Activated CD4-positive, alpha-beta T cell treated with anti-CD3 and anti-CD28 coated beads, Interleukin-2, amount 10 ng/mL, durations not matched to agents 24 days and 14 days (primary cell): ENCODE results near the gene PRAMEF4. TPM values are rescaled to one million over a fixed set of nuclear protein-coding genes. Genes with fewer than 3 reads are reported as not detected.
"Not testable (repeated sequence)": the region's sequence is repeated elsewhere in the genome, so short reads cannot be mapped to it uniquely, and the experiment has no call there.

Source experiments
- DNase-seq: peaks from one replicate; pipeline ENCODE4 v3.0.0; 2022
- H3K27ac Mint-ChIP-seq: one replicate; pipeline ENCODE4 v1.8.0; 2022; ENCODE audit warnings: mild to moderate bottlenecking, mixed read lengths
- H3K27me3 Mint-ChIP-seq: one replicate; pipeline ENCODE4 v1.8.0; 2022; ENCODE audit warnings: mixed read lengths
- H3K36me3 Mint-ChIP-seq: one replicate; pipeline ENCODE4 v1.8.0; 2022; ENCODE audit warnings: low read depth, mild to moderate bottlenecking, mixed read lengths
- H3K4me1 Mint-ChIP-seq: one replicate; pipeline ENCODE4 v1.8.0; 2021; ENCODE audit warnings: mixed read lengths
- H3K4me3 Mint-ChIP-seq: one replicate; pipeline ENCODE4 v1.8.0; 2022; ENCODE audit warnings: mild to moderate bottlenecking, moderate library complexity, mixed read lengths
- H3K9me3 Mint-ChIP-seq: one replicate; pipeline ENCODE4 v1.8.0; 2021; ENCODE audit warnings: mixed read lengths
- intact Hi-C: fragments of 100-400 bp; cut with micrococcal nuclease; formaldehyde crosslinking; loops from one replicate; pipeline ENCODE4 v1.15.1; 2023
- total RNA-seq: library from RNA; stranded (reverse); gene quantifications from 2 replicates; pipeline ENCODE4 v1.2.3, GENCODE V29; 2022

PRAMEF4 gene
- total RNA-seq, result not detected in 2 replicates

DNA sequence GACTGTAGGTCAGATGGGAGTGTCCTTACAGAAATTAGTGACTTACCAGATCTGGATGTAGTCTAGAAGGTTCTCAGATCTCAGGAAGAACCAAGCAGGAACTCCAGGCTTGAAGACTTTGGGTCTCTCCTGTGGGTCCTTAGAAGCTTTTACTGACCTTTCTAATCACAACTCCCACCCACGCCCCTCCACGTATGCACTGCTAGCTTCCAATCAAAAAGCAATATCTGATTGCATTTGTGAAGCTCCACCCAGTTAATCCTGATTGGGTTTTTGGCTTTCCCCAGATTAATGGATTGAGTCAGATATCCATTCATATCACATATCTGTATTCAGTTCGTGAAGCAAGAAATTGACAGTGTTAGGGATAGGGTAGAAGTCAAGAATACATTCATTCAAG, at the start of gene PRAMEF4:
Gene PRAMEF4 (minus strand): TSS at position 101 of the 400 bp plus-strand sequence. CDS start 2,807 bp downstream, outside the sequence.
- H3K9me3 Mint-ChIP-seq, H3K4me1 Mint-ChIP-seq, H3K27ac Mint-ChIP-seq, DNase-seq, intact Hi-C loops, H3K36me3 Mint-ChIP-seq, H3K27me3 Mint-ChIP-seq, H3K4me3 Mint-ChIP-seq: not testable (repeated sequence)

DNA sequence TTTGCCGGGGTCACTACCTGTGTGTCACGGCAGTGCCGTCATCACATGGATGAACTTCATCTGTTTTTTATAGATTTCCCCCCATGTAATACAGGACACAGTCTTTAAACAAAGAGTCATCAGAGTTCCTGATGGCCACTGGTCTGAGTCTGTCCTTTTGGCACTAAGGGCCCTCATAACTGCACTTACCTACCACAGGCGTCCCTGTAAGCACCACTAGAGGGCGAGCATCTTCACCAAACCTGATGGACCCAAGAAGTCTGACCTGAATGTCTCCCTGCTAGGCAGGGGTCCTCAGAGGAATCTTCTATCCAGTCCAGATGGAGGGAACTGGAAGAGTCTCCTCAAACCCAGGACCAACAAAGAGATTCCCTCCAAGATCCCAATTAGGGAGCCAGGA, 38.4 kb upstream of the PRAMEF4 start:
- H3K27ac Mint-ChIP-seq, H3K9me3 Mint-ChIP-seq, H3K27me3 Mint-ChIP-seq, DNase-seq, intact Hi-C loops, H3K4me3 Mint-ChIP-seq, H3K4me1 Mint-ChIP-seq, H3K36me3 Mint-ChIP-seq: not testable (repeated sequence)

DNA sequence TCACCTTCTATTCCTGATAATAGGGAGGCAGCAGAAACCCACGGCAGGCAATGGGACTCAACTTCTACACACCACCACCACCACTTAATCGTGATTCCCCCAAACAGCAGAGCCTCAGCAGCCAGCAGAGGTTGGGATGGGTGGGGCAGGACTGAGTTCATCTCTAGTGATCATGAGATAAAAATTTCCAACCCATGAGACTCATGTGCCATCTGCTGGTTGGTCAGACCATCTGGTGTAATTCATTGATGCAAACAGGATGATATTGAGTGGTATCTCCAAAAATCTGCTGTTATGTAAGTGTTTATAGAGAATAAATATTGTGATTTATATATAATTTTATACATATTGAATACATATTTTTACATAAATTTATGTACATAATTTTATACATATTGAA, 35.7 kb upstream of the PRAMEF4 start:
- H3K27me3 Mint-ChIP-seq, H3K27ac Mint-ChIP-seq, H3K9me3 Mint-ChIP-seq, DNase-seq, H3K36me3 Mint-ChIP-seq, H3K4me3 Mint-ChIP-seq, H3K4me1 Mint-ChIP-seq, intact Hi-C loops: not testable (repeated sequence)

DNA sequence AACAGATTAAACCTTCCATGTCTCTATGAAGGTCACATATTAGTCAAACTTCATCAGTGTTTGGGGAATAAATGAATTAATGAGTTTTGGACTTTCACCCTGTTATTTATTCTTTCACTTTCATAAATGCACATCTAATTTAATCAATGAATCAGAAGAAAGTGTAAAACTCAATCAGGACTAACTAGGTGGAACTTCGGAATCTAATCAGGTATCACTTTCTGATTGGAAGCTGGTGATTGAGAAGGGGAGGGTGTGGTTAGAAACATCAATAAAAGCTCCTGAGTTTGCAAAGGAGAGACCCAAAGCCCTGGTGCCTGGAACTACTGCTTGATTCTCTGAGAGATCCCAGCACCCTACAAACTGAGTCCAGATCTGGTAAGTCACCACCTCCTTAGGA, 30.3 kb upstream of the PRAMEF4 start, which contains the start of gene PRAMEF7:
Gene PRAMEF7 (plus strand): TSS at position 301 of the 400 bp plus-strand sequence. CDS start 1,083 bp downstream, outside the sequence.
- intact Hi-C loops, H3K9me3 Mint-ChIP-seq, H3K27ac Mint-ChIP-seq, DNase-seq, H3K36me3 Mint-ChIP-seq, H3K4me1 Mint-ChIP-seq, H3K27me3 Mint-ChIP-seq, H3K4me3 Mint-ChIP-seq: not testable (repeated sequence)

DNA sequence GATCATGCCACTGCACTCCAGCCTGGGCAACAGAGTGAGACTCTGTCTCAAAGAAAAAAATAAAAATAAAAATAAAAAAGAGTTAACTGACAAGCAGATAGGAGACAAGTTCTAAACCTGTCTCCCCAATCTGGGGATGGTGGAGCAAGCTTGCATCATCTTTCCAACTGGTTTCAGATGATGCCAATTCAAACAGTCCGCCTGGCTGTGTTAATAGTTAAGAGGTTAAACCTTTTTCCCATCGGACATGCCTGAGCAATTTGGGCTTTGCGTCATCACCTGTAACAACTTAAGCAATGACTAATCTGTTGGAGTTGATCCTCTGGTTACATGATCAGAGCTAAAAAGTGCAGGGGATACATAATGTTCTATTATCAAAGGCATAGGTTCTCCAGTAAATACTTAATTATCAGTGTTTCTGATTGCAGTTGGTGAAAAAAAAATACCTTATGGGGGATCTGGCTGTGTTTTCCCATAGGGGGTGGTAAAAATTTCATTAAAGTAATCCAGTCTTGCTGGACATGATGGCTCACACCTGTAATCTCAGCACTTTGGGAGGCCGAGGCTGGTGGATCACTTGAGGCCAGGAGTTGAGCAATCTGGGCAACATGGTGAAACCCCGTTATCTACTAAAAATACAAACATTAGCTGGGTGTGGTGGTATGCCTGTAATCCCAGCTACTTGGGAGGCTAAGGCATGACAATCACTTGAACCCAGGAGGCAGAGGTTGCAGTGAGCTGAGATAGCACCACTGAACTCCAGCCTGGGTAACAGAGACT, 18.0 kb upstream of the PRAMEF4 start:
- H3K27ac Mint-ChIP-seq, H3K36me3 Mint-ChIP-seq, H3K4me1 Mint-ChIP-seq, H3K27me3 Mint-ChIP-seq, H3K9me3 Mint-ChIP-seq, H3K4me3 Mint-ChIP-seq, DNase-seq, intact Hi-C loops: not testable (repeated sequence)

DNA sequence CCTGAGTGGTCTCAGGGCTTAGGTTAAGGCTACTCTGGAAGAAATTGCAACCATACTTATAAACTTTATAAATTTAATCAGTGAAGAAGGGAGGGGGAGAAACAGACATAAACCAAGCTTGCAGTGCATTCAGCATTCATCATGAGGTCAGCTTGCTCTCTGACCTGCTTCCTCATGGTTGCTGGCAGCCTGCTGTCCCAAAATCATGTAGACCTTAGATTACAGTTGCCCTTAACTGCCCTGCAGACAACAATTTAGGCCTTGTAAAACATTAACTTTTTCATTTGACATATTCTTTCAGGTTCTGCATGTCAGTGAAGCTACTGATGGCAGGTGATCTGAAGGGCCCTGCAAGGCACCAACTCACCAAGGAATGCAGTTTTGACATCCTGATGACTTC, 13.2 kb upstream of the PRAMEF4 start:
- intact Hi-C loops, H3K36me3 Mint-ChIP-seq, H3K4me1 Mint-ChIP-seq, DNase-seq, H3K4me3 Mint-ChIP-seq, H3K27me3 Mint-ChIP-seq, H3K9me3 Mint-ChIP-seq, H3K27ac Mint-ChIP-seq: not testable (repeated sequence)

DNA sequence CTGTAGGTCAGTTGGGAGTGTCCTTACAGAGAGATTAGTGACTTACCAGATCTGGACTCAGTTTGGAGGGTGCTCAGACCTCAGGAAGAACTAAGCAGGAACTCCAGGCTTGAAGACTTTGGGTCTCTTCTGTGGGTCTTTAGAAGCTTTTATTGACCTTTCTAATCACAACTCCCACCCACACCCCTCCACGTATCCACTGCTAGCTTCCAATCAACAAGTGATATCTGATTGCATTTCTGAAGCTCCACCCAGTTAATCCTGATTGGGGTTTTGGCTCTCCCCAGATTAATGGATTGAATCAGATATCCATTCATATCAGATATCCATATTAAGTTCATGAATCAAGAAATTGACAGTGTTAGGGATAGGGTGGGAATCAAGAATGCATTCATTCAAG, 12.2 kb upstream of the PRAMEF4 start, which contains the start of gene PRAMEF10:
Gene PRAMEF10 (minus strand): TSS at position 101 of the 400 bp plus-strand sequence. CDS start 2,423 bp downstream, outside the sequence.
- intact Hi-C loops, H3K27ac Mint-ChIP-seq: not testable (repeated sequence)

GRCh38 chr1:12878453-12878852, 7.5 kb downstream of the PRAMEF4 start:
- H3K27ac Mint-ChIP-seq, H3K36me3 Mint-ChIP-seq, H3K4me1 Mint-ChIP-seq, DNase-seq, intact Hi-C loops, H3K9me3 Mint-ChIP-seq, H3K27me3 Mint-ChIP-seq, H3K4me3 Mint-ChIP-seq: not testable (repeated sequence)

More for the DNA sequence above, 12.2 kb upstream of the PRAMEF4 start, which contains the start of gene PRAMEF10:
- H3K4me3 Mint-ChIP-seq, H3K9me3 Mint-ChIP-seq, H3K27me3 Mint-ChIP-seq, H3K4me1 Mint-ChIP-seq, DNase-seq, H3K36me3 Mint-ChIP-seq: not testable (repeated sequence)

DNA sequence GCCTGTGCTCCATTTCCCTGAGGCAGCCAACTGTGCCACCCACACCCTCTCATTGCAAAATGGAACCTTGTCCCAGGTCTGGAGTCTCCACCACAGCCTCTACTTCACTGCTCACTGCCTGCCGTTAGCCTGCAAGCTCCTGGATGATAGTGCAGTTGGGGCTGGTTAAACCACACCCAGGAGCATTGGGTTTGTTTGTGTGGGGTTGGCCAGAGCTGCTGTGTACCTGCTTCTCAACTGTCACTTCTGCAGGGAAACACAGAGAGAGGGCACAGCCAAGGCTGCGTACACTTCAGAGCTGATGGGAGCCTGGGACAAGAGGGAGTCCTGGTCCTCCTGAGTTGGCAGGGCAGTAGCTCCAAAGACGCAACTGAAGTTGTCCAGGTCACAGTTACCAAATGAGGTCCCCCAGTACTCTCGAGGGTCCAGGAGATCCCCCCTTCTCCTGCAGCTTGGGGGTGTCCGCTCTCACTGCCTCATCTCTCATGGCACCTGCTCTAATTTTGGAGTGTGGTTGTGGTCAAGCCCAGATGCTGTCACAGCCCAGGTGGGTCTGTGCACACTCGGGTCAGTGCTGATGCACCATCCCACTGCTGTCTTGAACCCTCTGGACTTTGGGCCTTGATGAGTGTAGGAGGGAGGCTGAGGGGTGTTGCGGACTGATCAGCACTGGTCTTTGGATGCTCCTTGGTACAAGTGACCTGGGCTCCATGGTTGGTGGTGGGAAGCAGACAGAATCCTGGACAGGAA, 22.7 kb downstream of the PRAMEF4 start:
- DNase-seq, H3K36me3 Mint-ChIP-seq, H3K4me3 Mint-ChIP-seq, intact Hi-C loops, H3K9me3 Mint-ChIP-seq, H3K4me1 Mint-ChIP-seq, H3K27me3 Mint-ChIP-seq, H3K27ac Mint-ChIP-seq: not testable (repeated sequence)

DNA sequence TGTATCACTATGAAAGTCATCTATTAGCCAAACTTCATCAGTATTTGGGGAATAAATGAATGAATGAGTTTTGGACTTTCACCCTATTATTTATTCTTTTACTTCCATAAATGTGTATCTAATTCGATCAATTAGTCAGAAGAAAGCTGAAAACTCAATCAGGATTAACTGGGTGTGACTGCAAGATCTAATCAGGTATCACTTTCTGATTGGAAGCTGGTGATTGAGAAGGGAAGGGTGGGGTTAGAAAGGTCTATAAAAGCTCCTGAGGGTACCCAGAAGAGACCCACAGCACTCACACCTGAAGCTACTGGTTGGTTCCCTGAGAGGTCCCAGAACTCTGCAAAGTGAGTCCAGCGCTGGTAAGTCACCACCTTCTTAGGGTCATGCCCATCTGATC, 29.2 kb downstream of the PRAMEF4 start, which contains the start of gene PRAMEF2:
Gene PRAMEF2 (plus strand): TSS at position 301 of the 400 bp plus-strand sequence. CDS start 1,924 bp downstream, outside the sequence.
- DNase-seq, H3K9me3 Mint-ChIP-seq, H3K27ac Mint-ChIP-seq, H3K36me3 Mint-ChIP-seq, H3K27me3 Mint-ChIP-seq, intact Hi-C loops, H3K4me1 Mint-ChIP-seq, H3K4me3 Mint-ChIP-seq: not testable (repeated sequence)

- intact Hi-C loops, result no loop called here
- Mint-ChIP-seq H3K36me3 (no peaks in the 10 kb centered on the region), H3K9me3 (peaks cover 4% of the 10 kb centered on the region)
Measured at GRCh38 chr1:12851779-12852178, 34.2 kb downstream of the PRAMEF4 start.

GRCh38 chr1:12848620-12849019, 37.4 kb downstream of the PRAMEF4 start, which contains the start of gene HNRNPCL1:
Gene HNRNPCL1 (minus strand): TSS chr1:12848720. CDS start chr1:12848289, 431 bp downstream.
- H3K36me3 Mint-ChIP-seq, intact Hi-C loops, H3K4me1 Mint-ChIP-seq, H3K9me3 Mint-ChIP-seq, H3K27ac Mint-ChIP-seq, H3K27me3 Mint-ChIP-seq, H3K4me3 Mint-ChIP-seq, DNase-seq: not testable (repeated sequence)

More at GRCh38 chr1:12851779-12852178, 34.2 kb downstream of the PRAMEF4 start:
- DNase-seq, result no peak
- Mint-ChIP-seq H3K4me3 (no peak overlapping the region), H3K27ac (no peak overlapping the region), H3K4me1 (no peaks in the 10 kb centered on the region), H3K27me3 (no peaks in the 10 kb centered on the region)

- intact Hi-C loops, H3K36me3 Mint-ChIP-seq, H3K4me1 Mint-ChIP-seq, H3K9me3 Mint-ChIP-seq, H3K4me3 Mint-ChIP-seq, H3K27ac Mint-ChIP-seq, H3K27me3 Mint-ChIP-seq, DNase-seq: not testable (repeated sequence)
Measured at GRCh38 chr1:12833251-12833650, 52.8 kb downstream of the PRAMEF4 start.

- H3K4me1 Mint-ChIP-seq, H3K9me3 Mint-ChIP-seq, H3K27me3 Mint-ChIP-seq, H3K36me3 Mint-ChIP-seq, H3K4me3 Mint-ChIP-seq, intact Hi-C loops, DNase-seq, H3K27ac Mint-ChIP-seq: not testable (repeated sequence)
Measured at GRCh38 chr1:12831310-12831709, 54.7 kb downstream of the PRAMEF4 start, which contains the start of gene PRAMEF11. Gene PRAMEF11 (minus strand): TSS chr1:12831410. CDS start chr1:12828789, 2,621 bp downstream.
